GM21423 (cell line): Measurements from ENCODE around the gene RNU1-2.
"Not testable (repeated sequence)": the region's sequence is repeated elsewhere in the genome, so short reads cannot be mapped to it uniquely, and the experiment has no call there.

Experiments used
- ATAC-seq: cut with Tn5 transposase; IDR thresholded peaks from one replicate; pipeline ENCODE4 v1.9.1; 2021; ENCODE audit warnings: mild to moderate bottlenecking, moderate library complexity; ENCODE audit not compliant: unreplicated experiment

RNU1-2 gene

GRCh38 chr1:16907870-16908758 is 12.3 kb downstream of the RNU1-2 start:
- no peak for ATAC-seq

GRCh38 chr1:16911851-16912721 is 16.3 kb downstream of the RNU1-2 start:
- ATAC-seq, result not testable (repeated sequence)

- ATAC-seq, result not testable (repeated sequence)
These were observed 17.0 kb downstream of the RNU1-2 start for GRCh38 chr1:16912742-16913141.

- ATAC-seq, result no peak
These were observed 17.5 kb downstream of the RNU1-2 start for GRCh38 chr1:16913181-16913832.

GRCh38 chr1:16913833-16914662 is 18.3 kb downstream of the RNU1-2 start:
- peak; percentile 91 for ATAC-seq

- not testable (repeated sequence) for ATAC-seq
These were observed 19.3 kb downstream of the RNU1-2 start for GRCh38 chr1:16914928-16915626.

GRCh38 chr1:16915627-16915973 is 19.8 kb downstream of the RNU1-2 start:
- ATAC-seq, result no peak

- ATAC-seq, result not testable (repeated sequence)
These were observed 20.5 kb downstream of the RNU1-2 start for GRCh38 chr1:16916036-16916880.

GRCh38 chr1:16918371-16918770 is 22.6 kb downstream of the RNU1-2 start:
- no peak for ATAC-seq

GRCh38 chr1:16918936-16919665 is 23.3 kb downstream of the RNU1-2 start:
- not testable (repeated sequence) for ATAC-seq

GRCh38 chr1:16920951-16921350 is 25.2 kb downstream of the RNU1-2 start:
- no peak for ATAC-seq

GRCh38 chr1:16921391-16922185 is 25.8 kb downstream of the RNU1-2 start, which contains the start of gene CROCC:
Gene CROCC, plus strand, starts transcription at chr1:16921931. Its CDS starts 88 bp downstream, at chr1:16922019.
- no peak for ATAC-seq

- ATAC-seq, result no peak
These were observed 26.7 kb downstream of the RNU1-2 start for GRCh38 chr1:16922466-16922865.

- ATAC-seq, result no peak
These were observed 27.2 kb downstream of the RNU1-2 start for GRCh38 chr1:16922885-16923431.

GRCh38 chr1:16924216-16924918 is 28.6 kb downstream of the RNU1-2 start:
- no peak for ATAC-seq

GRCh38 chr1:16924919-16925477 is 29.2 kb downstream of the RNU1-2 start:
- ATAC-seq, result no peak
